Neural progenitor cell (in vitro differentiated cells): Measurements from ENCODE around the gene PRG2. TPM values are rescaled to one million over a fixed set of nuclear protein-coding genes. Genes with fewer than 3 reads are reported as not detected.

Experiments
- DNase-seq: peaks from one replicate; pipeline ENCODE4 v3.0.0-alpha.2; 2016; ENCODE audit warnings: low spot score
- H2AFZ ChIP-seq: fragments of 200-600 bp; sonication (generic); replicated peaks from 2 replicates; pipeline ENCODE4 v1.6.1; 2016; ENCODE audit warnings: antibody characterized with exemption
- H3F3A ChIP-seq: fragments of 200-600 bp; sonication (generic); 2 replicates; pipeline ENCODE4 v1.6.1; 2016; ENCODE audit warnings: antibody characterized with exemption, low read depth
- H3K27ac ChIP-seq: fragments of 200-600 bp; sonication (generic); 2 replicates; pipeline ENCODE4 v1.5.1; 2016; ENCODE audit warnings: mild to moderate bottlenecking
- H3K27me3 ChIP-seq: fragments of 200-600 bp; sonication (generic); 2 replicates; pipeline ENCODE4 v1.6.1; 2016; ENCODE audit warnings: mild to moderate bottlenecking, moderate library complexity
- H3K36me3 ChIP-seq: fragments of 200-600 bp; sonication (generic); 2 replicates; pipeline ENCODE4 v1.5.1; 2016
- H3K4me1 ChIP-seq: fragments of 200-600 bp; sonication (generic); 2 replicates; pipeline ENCODE4 v1.6.1; 2016; ENCODE audit warnings: mixed run types
- H3K4me2 ChIP-seq: fragments of 200-600 bp; sonication (generic); 2 replicates; pipeline ENCODE4 v1.6.1; 2016
- H3K4me3 ChIP-seq: fragments of 200-600 bp; sonication (generic); 2 replicates; pipeline ENCODE4 v1.5.1; 2016
- H3K79me2 ChIP-seq: fragments of 200-600 bp; sonication (generic); 2 replicates; pipeline ENCODE4 v1.6.1; 2016; ENCODE audit warnings: low read depth
- H3K9ac ChIP-seq: fragments of 200-600 bp; sonication (generic); 2 replicates; pipeline ENCODE4 v1.6.1; 2016
- H3K9me3 ChIP-seq: fragments of 200-600 bp; sonication (generic); 2 replicates; pipeline ENCODE4 v1.5.1; 2016; ENCODE audit warnings: low read depth
- H4K20me1 ChIP-seq: fragments of 200-600 bp; sonication (generic); 2 replicates; pipeline ENCODE4 v1.6.1; 2016; ENCODE audit warnings: low read depth
- H3K27ac Mint-ChIP-seq: 3 replicates; pipeline ENCODE4 v1.8.0; 2021; ENCODE audit warnings: mixed read lengths
- H3K27me3 Mint-ChIP-seq: 2 replicates; pipeline ENCODE4 v1.8.0; 2022; ENCODE audit warnings: low read depth, mild to moderate bottlenecking, inconsistent platforms, moderate library complexity, mixed read lengths; ENCODE audit not compliant: insufficient read depth
- H3K36me3 Mint-ChIP-seq: 3 replicates; pipeline ENCODE4 v1.8.0; 2021; ENCODE audit warnings: mixed read lengths
- H3K4me1 Mint-ChIP-seq: 3 replicates; pipeline ENCODE4 v1.8.0; 2021; ENCODE audit warnings: mixed read lengths
- H3K4me3 Mint-ChIP-seq: 3 replicates; pipeline ENCODE4 v1.8.0; 2021; ENCODE audit warnings: mild to moderate bottlenecking, moderate library complexity, mixed read lengths
- H3K9me3 Mint-ChIP-seq: 3 replicates; pipeline ENCODE4 v1.8.0; 2020; ENCODE audit warnings: mixed read lengths
- CTCF ChIP-seq: fragments of 200-600 bp; sonication (generic); IDR thresholded peaks from 2 replicates; pipeline ENCODE4 v1.5.1; 2017; ENCODE audit warnings: antibody characterized with exemption, mild to moderate bottlenecking
- EZH2 ChIP-seq: fragments of 200-600 bp; sonication (generic); IDR thresholded peaks from 2 replicates; pipeline ENCODE4 v1.6.1; 2017; ENCODE audit warnings: antibody characterized with exemption, mild to moderate bottlenecking, moderate library complexity
- EZH2phosphoT487 ChIP-seq: fragments of 200-600 bp; sonication (generic); IDR thresholded peaks from 2 replicates; pipeline ENCODE4 v1.6.1; 2017; ENCODE audit warnings: antibody characterized with exemption
- total RNA-seq: library from RNA; depleted of rRNA; stranded (reverse); fragments of >200 nt; gene quantifications from 2 replicates; pipeline ENCODE4 v1.2.3, GENCODE V29; 2015; ENCODE audit warnings: low replicate concordance

Gene PRG2
- total RNA-seq, 1 donor from 2014 or later, result not detected

- peaks cover 32% of the 10 kb centered on the region for H3K4me1 ChIP-seq
- H3K4me3 ChIP-seq, result peak overlapping the region; percentile 16
- peak overlapping the region; percentile 51 for H3K4me2 ChIP-seq
- peaks cover 2% of the 10 kb centered on the region for H3K36me3 Mint-ChIP-seq
- H3K27ac ChIP-seq, result peak overlapping the region; percentile 82
- no peaks in the 10 kb centered on the region for H3K36me3 ChIP-seq
- peak overlapping the region; percentile 9 for H2AFZ ChIP-seq
- peaks cover 30% of the 10 kb centered on the region for H3F3A ChIP-seq
- H3K9me3 ChIP-seq, result no peaks in the 10 kb centered on the region
- no peaks in the 10 kb centered on the region for H3K27me3 ChIP-seq
- H3K9ac ChIP-seq, result no peak overlapping the region
- H3K9me3 Mint-ChIP-seq, result peaks cover 15% of the 10 kb centered on the region
- H3K4me1 Mint-ChIP-seq, result peaks cover 31% of the 10 kb centered on the region
- H3K79me2 ChIP-seq, result no peaks in the 10 kb centered on the region
- peak overlapping the region; percentile 61 for H3K27ac Mint-ChIP-seq
- no peak for DNase-seq
- peak overlapping the region; percentile 54 for H3K4me3 Mint-ChIP-seq
- no peaks in the 10 kb centered on the region for H4K20me1 ChIP-seq
- H3K27me3 Mint-ChIP-seq, result peaks cover 5% of the 10 kb centered on the region
- TF ChIP-seq CTCF, result no peak
- TF ChIP-seq EZH2, result no peak
- no peak for TF ChIP-seq EZH2phosphoT487
Measured at GRCh38 chr11:57353036-57353435, 37.4 kb downstream of the PRG2 start.

- Histone ChIP-seq H3K9me3 (no peaks in the 10 kb centered on the region), H4K20me1 (no peaks in the 10 kb centered on the region), H3K4me2 (no peak overlapping the region), H3K4me3 (no peak overlapping the region), H3K27ac (no peak overlapping the region), H3K36me3 (no peaks in the 10 kb centered on the region), H3F3A (peaks cover 28% of the 10 kb centered on the region), H3K27me3 (no peaks in the 10 kb centered on the region), H2AFZ (peak overlapping the region; percentile 100), H3K4me1 (peaks cover 30% of the 10 kb centered on the region), H3K9ac (no peak overlapping the region), H3K79me2 (no peaks in the 10 kb centered on the region)
- peaks cover 9% of the 10 kb centered on the region for H3K27me3 Mint-ChIP-seq
- peaks cover 33% of the 10 kb centered on the region for H3K4me1 Mint-ChIP-seq
- TF ChIP-seq EZH2phosphoT487 (no peak), EZH2 (no peak), CTCF (peak; percentile 88)
- peaks cover 2% of the 10 kb centered on the region for H3K36me3 Mint-ChIP-seq
- DNase-seq, result peak; percentile 83
- peak overlapping the region; percentile 26 for H3K27ac Mint-ChIP-seq
- H3K4me3 Mint-ChIP-seq, result peak overlapping the region; percentile 49
- H3K9me3 Mint-ChIP-seq, result peaks cover 15% of the 10 kb centered on the region
Measured at GRCh38 chr11:57349491-57350274, 40.8 kb downstream of the PRG2 start.

- no peak overlapping the region for H3K4me3 Mint-ChIP-seq
- no peaks in the 10 kb centered on the region for H3K9me3 ChIP-seq
- peaks cover 2% of the 10 kb centered on the region for H3K36me3 Mint-ChIP-seq
- no peak overlapping the region for H2AFZ ChIP-seq
- peaks cover 28% of the 10 kb centered on the region for H3K4me1 Mint-ChIP-seq
- TF ChIP-seq CTCF (no peak), EZH2phosphoT487 (no peak), EZH2 (no peak)
- H3K9me3 Mint-ChIP-seq, result peaks cover 15% of the 10 kb centered on the region
- no peak overlapping the region for H3K27ac ChIP-seq
- H3K4me1 ChIP-seq, result peaks cover 23% of the 10 kb centered on the region
- H3K9ac ChIP-seq, result no peak overlapping the region
- peaks cover 23% of the 10 kb centered on the region for H3F3A ChIP-seq
- no peak overlapping the region for H3K4me3 ChIP-seq
- peaks cover 9% of the 10 kb centered on the region for H3K27me3 Mint-ChIP-seq
- H4K20me1 ChIP-seq, result no peaks in the 10 kb centered on the region
- H3K79me2 ChIP-seq, result no peaks in the 10 kb centered on the region
- H3K36me3 ChIP-seq, result no peaks in the 10 kb centered on the region
- H3K27me3 ChIP-seq, result no peaks in the 10 kb centered on the region
- DNase-seq, result no peak
- no peak overlapping the region for H3K4me2 ChIP-seq
- peak overlapping the region; percentile 21 for H3K27ac Mint-ChIP-seq
Measured at GRCh38 chr11:57348636-57349313, 41.7 kb downstream of the PRG2 start.
